Adrenal gland (tissue), 5 donors: ENCODE results near the gene HHAT.

Experiments
- POLR2A ChIP-seq, 2 donors: fragments of 450-650 bp; IDR thresholded peaks; one replicate each; pipeline ENCODE4 v1.6.1; 2017; ENCODE audit warnings: antibody characterized with exemption in 2 of 2, mild to moderate bottlenecking in 2 of 2, moderate library complexity in 1 of 2
- TF ChIP-seq, protein P1 (sequence below), 6 experiments: fragments of 450-650 bp in 4 of 6; fragments of 200-600 bp in 2 of 6; sonication (generic) in 1 of 6; IDR thresholded peaks; 1 replicate in 5 of 6; 2 replicates in 1 of 6; pipeline versions ENCODE4 v1.5.1 to v1.8.0; 2016 to 2021; ENCODE audit warnings: antibody characterized with exemption in 6 of 6, mild to moderate bottlenecking in 2 of 6, moderate library complexity in 1 of 6
- donor health status: DM: no; HTN: no; CAD: no.

DNA sequence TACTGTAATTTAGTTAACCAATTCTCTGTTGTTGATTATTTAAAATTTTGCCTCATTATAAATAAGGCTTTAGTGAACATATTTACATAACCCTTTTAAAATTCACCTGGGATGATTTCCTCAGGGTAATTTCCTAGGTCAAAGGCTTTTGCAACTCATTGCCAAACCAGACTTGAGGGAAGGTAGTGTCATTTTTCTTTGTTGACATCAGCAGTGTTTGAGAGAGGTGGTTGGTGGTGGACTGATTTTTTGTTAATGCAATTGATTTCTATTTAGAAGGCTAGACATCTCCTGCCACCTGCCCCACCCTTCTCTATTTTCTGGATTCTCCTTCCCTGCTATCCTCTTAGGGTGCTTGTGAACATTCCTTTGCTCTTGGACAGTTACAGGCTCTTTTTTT lies 116.8 kb downstream of the HHAT start:
- TF ChIP-seq, protein P1, sequence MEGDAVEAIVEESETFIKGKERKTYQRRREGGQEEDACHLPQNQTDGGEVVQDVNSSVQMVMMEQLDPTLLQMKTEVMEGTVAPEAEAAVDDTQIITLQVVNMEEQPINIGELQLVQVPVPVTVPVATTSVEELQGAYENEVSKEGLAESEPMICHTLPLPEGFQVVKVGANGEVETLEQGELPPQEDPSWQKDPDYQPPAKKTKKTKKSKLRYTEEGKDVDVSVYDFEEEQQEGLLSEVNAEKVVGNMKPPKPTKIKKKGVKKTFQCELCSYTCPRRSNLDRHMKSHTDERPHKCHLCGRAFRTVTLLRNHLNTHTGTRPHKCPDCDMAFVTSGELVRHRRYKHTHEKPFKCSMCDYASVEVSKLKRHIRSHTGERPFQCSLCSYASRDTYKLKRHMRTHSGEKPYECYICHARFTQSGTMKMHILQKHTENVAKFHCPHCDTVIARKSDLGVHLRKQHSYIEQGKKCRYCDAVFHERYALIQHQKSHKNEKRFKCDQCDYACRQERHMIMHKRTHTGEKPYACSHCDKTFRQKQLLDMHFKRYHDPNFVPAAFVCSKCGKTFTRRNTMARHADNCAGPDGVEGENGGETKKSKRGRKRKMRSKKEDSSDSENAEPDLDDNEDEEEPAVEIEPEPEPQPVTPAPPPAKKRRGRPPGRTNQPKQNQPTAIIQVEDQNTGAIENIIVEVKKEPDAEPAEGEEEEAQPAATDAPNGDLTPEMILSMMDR (IDR thresholded peaks at IDR 0.05) = no peak
- TF ChIP-seq POLR2A (IDR thresholded peaks at IDR 0.05) = no peak
